Measurements from ENCODE around the gene SLC25A22.

Gene SLC25A22

GRCh38 chr11:804599-804964 lies 6.5 kb upstream of the SLC25A22 start:
- DNase-seq (ENCODE audit: low read depth, low spot score), result no peak

DNA sequence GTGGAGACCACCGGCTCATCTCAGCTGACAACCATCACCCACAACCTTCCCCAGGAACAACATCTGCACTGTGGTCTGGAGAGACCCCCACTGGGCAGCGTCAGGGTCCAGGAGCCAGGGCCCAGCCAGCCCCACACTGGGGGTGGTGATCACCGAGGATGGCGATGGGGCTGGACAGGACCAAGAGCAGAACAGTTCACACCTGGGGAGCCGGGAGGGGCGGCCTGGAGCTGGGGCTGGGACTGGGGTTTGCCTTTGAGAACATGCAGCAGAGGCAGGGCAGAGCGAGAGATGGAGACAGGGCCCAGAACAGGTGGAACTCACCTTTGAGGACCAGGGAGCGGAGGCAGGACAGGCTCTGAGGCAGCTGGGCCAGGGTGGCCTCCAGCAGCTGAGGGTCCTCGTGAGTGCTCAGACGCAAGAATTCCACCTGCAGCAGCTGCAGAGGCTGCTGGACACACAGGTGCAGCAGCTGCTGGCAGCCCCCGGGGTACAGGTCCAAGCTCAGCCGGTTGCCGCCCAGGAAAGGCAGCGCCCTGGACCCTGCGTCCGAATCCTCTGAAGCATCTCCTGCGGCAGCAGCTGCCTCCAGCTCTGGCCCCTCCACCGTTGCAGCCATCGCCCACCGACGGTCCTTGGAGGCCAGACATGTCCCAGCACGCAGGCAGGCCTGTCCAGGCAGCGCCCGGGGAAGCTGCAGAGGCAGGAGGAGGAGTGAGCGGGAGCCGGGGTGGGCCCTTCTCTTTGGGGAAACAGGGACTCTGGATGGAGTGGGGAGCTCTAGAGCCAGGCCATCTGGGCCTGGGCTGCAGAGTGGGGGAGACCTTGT lies 5.9 kb upstream of the SLC25A22 start:
- DNase-seq (ENCODE audit: low read depth, low spot score), result no peak

DNA sequence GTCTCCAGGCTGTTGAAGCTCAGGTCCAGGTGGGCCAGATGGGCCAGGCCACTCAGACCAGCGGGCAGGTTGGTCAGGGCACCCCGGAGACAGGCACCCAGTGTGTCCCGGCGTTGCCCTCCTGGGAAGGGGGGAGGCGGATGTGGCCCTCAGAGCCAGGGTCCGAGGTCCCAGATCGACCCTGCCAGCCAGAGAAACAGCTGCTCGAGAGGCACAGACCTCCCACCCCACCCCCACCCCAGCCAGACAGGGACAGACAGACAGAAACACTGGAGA lies 5.3 kb upstream of the SLC25A22 start:
- DNase-seq (ENCODE audit: low read depth, low spot score), result no peak

GRCh38 chr11:802693-803466 lies 4.8 kb upstream of the SLC25A22 start:
- no peak for DNase-seq (ENCODE audit: low read depth, low spot score)

DNA sequence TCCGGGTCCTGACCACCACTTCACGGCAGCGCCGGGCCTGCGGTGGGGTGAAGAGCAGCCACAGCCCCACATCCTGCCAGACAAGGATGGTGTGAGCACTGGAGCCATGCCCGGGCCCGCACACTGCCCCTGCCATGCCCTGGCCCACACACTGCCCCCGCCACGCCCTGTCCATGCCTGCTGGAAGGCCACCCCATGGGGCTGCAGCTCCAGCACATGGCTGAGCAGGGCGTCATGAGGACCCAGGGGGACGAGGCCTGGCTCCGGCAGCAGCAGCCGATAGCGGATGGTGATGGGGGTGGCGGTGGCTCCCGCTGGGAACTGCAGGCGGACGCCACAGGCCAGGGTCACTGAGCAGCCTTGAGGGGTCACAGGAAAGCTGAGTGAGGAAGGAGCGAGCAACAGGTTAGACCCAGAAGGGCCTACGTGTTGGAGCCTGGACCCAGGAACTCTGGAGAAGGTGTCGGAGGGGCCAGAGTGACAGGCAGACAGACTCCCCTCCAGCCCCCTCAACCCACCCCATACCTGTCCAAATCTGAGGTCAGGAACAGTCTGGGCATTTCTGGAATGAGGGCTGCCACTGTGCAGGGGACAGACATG lies 4.0 kb upstream of the SLC25A22 start:
- DNase-seq (ENCODE audit: low read depth, low spot score), result no peak

- DNase-seq (ENCODE audit: low read depth, low spot score), result no peak
Observed at GRCh38 chr11:801097-801780, 3.2 kb upstream of the SLC25A22 start.

GRCh38 chr11:800473-800872 lies 2.4 kb upstream of the SLC25A22 start:
- no peak for DNase-seq (ENCODE audit: low read depth, low spot score)

- DNase-seq (ENCODE audit: low read depth, low spot score), result no peak
Observed at GRCh38 chr11:799641-800316, 1.7 kb upstream of the SLC25A22 start.

- no peak for DNase-seq (ENCODE audit: low read depth, low spot score)
Observed at GRCh38 chr11:797296-798092, 587 bp downstream of the SLC25A22 start.

DNA sequence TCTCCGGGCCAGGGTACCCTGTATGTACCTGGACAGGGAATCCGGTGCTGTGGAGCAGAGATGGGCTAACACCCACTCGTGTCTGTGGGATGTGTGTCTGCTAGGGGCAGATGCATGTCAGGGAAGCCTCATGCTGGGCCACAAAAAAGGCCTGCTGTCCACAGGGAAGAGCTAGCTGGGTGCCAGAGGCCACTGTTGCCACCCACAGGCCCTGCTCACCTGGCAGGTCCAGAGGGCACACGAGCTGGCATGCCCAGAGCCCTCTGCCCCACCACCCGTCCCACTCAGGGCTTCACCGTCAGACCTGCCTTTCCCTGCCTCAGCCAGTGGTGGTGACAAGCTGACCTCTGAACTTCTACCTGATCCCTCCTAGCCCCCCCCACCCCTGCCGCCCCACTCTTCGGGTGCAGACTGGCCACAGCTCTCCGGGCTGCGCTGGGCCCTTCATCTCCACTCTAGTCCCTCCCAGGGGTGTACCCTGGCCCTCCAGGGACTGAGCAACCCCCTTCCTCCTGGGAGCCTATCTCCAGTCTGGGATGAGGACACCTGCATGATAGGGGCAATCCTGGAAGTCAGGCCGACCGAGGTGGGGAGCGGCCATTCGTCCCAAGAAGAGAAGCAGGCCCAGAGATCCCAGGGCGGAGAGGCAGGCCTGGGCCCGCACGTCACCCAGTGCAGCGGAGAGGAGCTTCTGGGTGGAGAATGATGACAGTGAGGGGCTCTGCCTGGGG lies 1.4 kb downstream of the SLC25A22 start:
- DNase-seq (ENCODE audit: low read depth, low spot score), result no peak

- DNase-seq (ENCODE audit: low read depth, low spot score), result no peak
Observed at GRCh38 chr11:795634-796564, 2.2 kb downstream of the SLC25A22 start.

DNA sequence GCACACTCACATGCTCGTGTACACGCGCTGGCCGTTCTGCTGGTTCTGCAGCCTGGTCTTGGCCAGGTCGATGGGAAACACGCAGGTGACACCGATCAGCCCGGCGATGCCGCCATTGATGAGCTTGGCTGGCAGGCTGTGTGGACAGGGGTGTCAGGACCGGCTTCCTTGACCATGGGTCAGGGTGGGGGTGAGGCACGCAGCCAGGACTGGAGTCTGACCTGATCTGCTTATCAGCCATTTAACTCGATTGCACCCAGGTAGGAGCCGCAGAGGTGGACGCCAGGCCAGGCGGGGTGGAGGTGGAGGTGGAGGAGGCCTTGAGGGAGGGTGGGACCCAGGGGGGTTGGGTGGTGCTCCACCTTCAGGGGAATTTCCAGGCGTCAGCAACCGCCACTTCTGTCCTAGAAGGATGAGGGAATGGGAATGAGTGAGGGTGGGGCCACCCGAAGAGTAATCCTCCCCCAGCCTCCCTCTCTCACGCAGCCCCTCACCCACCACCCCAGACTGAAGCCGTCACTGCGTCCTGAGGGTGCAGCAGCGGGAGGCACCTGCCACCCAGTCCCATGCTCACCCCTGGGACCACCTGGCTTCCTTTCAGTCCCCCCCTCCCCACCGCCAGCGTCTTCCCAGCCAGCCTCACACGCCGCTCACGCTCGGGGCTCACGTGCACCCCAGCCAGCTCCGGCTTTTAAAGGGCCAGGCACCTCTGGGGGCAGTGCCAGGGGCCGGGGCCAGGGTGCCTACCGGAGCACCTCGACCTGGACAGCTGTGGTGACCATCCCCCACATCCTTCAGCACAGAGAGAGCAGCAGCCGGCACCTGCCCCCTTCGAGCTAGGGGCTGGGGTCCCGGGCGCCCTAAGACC lies 3.1 kb downstream of the SLC25A22 start:
- no peak for DNase-seq (ENCODE audit: low read depth, low spot score)

DNA sequence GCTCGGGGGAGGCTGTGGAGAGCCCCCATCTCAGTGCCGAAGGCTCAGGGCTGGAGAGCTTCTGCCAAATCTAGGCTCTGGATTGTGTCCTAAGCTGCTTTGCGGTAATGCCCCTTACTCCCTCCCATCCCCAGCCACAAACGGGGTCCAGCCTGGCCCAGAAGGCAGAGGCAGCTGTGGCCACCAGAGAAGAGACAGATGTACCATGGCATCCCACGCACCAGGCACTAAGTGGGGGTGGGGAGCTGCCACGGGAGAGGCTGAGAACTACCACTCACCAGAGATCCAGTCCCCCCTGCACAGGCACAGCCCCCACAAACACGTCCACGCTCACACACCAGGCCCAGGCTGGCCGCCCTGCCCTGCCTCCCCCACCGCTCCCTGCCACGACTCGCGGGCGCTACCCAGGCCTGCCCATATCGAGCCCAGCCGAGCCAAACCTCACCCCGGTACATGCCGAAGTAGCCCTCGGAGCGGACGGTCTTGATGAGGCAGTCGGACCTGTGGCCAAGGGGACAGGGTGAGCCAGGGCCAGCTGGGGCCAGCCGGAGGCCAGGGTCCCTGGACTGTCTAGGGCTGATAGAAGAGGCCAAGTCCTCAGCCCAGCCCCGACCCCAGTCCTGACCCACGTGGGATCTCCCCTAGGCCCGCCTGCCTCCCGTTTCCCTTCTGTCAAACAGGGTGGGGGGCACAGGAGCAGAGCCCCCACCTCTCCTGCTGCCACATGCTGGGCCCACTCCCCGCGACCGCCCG lies 3.9 kb downstream of the SLC25A22 start:
- no peak for DNase-seq (ENCODE audit: low read depth, low spot score)

GRCh38 chr11:793556-793955 lies 4.5 kb downstream of the SLC25A22 start:
- DNase-seq (ENCODE audit: low read depth, low spot score), result no peak

DNA sequence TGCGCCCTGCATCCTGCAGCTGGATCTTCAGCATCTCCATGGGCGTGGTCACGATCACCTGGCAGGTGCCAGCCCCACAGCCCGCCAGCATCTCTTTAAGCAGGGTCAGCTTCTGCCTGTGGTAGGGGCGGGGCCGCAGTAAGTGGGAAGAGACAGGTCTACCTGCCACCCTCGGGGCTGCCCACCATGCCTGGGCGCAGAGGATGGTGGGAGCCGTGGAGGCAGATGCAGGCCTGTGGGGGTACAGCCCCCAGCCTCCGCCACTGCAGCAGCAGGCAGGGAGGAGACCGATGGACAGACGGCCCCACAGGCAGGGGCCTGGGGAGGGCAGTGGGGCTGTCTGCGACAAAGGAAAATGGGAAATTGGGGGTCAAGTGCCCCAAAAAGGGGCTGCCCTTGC lies 5.2 kb downstream of the SLC25A22 start:
- no peak for DNase-seq (ENCODE audit: low read depth, low spot score)

DNA sequence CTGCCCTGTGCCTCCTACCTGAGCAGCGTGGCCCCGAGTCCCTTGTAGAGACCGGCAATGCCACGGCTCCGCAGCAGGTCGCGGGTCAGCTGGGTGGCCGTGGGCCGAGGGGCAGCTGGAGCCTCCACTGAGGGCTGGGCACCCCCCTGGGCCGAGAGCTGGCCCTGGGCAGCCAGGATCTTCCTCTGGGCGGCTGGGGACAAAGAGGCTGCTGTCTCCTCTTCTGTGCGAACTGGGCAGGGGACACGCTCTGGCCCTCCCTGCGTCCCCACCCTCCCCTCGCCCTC lies 5.6 kb downstream of the SLC25A22 start:
- no peak for DNase-seq (ENCODE audit: low read depth, low spot score)

DNA sequence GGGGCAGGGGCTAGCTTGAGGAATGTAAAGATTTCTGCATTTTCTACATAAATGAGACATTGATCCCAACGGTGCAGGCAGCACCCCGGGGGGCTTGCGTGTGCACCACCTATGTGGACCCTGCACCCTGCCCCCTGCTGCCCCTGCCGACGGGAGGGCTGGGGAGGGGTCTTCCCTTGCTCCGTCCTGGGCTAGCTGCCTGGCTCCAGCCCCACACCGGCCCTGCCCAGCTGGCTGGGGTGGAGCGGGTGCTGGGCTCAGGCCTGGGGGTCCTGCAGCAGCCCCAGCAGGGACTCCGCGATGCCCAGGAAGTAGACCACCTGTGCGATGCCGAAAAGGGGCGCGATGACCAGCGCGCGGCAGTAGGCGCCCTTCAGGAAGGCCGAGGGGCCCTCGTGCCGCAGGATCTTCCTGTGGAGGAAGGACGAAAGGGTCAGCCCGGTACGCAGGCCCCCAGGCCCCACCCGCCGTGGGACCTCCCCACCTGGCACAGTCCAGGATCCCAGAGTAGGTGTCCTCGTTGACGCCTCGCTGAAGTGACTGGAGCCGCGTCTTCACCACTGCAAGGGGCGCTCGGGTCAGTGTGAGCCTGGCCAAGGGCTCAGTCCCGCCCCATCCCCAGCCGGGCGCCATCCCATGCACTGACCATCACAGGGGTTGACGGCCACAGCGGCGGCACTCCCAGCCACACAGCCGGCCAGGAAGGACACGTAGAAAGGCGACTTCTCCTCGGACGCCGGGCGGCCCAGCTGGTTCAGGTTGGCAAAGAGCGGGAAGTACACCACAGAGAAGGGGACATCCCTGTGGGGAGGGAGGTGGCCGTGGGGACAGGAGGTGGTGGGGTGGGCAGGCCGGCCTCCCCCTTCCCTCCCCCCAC lies 6.2 kb downstream of the SLC25A22 start:
- DNase-seq (ENCODE audit: low read depth, low spot score), result no peak

Measured in iPS DF 19.7 (cell line).